GM19395 (cell line): ENCODE measurements around the gene KIAA1755.

Experiments
- ATAC-seq: cut with Tn5 transposase; IDR thresholded peaks from one replicate; pipeline ENCODE4 v1.9.1; 2021; ENCODE audit warnings: mild to moderate bottlenecking, moderate library complexity; ENCODE audit not compliant: unreplicated experiment

Gene KIAA1755

DNA sequence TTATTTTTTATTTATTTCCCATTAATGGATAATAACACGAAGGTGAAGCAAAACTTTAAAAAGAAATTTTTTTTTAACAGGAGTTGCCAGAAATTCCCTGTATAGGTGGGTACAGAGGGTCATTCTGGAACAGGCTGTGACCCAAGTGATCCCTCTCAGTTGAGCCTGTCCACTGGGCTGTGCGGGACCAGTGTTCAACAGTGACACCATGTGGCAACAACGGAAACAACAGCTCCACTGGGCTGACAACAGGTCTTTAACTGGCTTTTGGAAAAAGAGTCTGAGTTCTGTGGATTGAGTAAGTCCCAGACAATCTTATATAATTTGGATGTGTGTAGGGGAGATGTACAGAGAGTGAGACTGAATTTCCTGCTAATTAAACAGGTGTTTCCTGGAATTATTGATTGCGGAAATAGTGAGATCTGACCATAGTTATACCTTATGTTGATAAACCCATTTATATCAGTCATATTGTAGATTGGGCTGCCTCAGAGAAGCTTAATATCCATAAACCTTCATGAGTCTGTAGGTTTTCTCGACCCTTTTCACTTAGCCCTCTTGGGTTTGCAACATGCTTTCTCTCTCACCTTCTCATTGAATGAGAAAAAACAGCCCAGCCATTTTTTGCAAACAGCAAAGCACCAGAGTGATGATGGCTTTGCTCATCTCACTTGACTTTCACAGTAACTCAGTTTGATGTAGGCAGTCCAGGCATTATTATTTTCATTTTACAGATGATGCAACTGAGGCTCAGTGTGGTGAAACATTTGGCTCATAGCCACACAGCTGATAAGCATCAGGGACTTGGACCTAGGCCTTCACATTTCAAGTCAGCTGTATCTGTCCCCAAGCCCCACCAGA lies 17.5 kb downstream of the KIAA1755 start:
- ATAC-seq: no peak

DNA sequence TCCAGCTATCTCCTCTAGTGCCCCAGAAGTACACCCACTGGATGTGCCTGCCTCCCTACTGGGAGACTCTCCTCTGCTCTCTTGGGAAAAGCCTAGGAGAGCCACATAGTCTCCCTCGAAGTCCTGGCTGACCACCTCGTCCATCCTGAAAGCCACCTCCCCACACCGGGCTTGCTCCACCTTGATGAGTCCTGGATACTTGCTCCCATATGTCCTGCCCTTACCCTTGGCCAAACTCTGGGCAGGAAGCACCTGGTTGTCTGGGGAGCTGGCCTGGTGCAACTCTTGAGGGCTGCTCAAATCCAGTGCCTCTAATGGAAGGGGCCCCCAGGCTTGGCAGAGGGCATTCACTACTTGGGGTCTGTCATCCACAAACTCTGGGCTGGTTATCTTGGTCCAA lies 19.3 kb downstream of the KIAA1755 start:
- no peak for ATAC-seq

DNA sequence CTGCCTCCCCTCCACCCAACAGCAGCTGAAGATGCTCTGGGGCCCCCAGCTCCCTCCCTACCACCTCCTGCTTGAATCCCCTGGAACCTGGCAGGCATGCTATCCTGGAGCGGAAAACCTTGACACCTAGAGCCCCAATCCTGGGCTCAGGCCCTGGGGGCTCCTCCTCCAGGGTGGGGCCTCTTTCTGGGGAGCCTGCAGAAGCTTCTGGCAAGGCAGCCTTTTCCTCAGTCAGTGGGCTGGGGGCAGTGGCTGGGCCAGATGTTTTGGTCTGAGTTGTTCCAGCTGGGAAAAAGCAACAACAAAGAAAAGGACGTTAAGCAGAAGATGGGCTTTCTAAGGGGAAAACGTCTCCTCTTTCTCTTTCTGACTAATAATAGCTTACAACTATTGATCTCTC lies 21.1 kb downstream of the KIAA1755 start:
- ATAC-seq: no peak

- ATAC-seq: no peak
Observed at GRCh38 chr20:38238829-38239228, 21.7 kb downstream of the KIAA1755 start.

GRCh38 chr20:38237381-38237780 lies 23.2 kb downstream of the KIAA1755 start:
- no peak for ATAC-seq

DNA sequence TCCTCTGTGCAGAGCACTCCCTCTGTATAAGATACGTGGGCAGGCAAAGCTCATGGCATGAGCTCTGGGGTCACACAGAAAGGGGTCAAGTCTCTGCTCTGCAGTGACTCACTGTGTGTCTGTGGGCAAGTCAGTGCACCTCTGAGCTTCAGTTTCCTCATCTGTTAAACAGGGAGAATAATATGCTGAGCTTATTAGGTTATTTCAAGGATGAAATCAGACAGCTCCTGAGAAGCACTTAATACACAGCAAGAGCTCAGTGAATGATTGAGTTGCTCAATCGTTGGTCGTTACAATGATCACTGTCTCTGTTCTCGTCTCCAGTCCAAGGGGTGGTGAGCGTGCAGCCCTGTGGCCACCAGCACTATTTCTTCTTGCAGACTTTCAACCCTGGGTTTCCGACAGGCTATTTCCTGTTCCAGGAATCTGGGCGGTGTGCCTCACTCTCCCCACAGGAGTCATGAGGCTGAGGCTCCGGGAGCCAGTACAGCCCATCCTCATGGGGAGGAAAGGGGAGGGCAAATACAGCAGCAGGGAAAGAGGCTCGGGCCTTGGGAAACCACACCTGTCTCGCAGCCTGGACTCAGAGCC lies 28.9 kb downstream of the KIAA1755 start:
- no peak for ATAC-seq

DNA sequence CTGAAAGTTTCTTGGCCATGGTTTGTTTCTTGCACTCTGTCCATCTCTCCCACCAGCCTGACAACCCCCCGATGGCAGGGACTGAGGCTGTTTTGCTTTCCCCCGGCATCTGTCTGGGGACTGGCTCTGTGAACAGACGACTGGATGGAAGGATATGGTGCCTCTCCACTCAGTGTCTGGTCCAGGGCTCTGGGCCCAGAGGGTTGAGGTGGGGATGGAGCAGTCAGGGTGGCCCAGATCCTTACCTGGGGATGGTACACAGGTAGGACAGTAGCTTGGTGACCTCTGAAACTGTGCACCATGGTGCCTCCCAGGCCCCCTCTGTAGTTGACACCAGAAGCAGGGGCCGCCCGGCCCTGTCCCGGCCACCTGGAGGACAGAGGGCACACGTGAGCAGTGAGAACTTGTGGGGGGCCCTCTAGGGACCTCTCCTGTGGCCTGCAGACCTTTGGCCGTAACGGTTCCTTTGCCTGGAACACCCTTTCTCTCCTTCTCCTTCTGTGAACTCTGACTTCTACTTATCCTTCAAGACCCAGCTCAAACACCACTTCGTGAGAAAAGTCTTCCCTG lies 29.5 kb downstream of the KIAA1755 start:
- ATAC-seq: no peak

GRCh38 chr20:38230253-38230551 lies 30.3 kb downstream of the KIAA1755 start:
- ATAC-seq: no peak

- ATAC-seq: no peak
Observed at GRCh38 chr20:38229376-38230252, 30.9 kb downstream of the KIAA1755 start.

DNA sequence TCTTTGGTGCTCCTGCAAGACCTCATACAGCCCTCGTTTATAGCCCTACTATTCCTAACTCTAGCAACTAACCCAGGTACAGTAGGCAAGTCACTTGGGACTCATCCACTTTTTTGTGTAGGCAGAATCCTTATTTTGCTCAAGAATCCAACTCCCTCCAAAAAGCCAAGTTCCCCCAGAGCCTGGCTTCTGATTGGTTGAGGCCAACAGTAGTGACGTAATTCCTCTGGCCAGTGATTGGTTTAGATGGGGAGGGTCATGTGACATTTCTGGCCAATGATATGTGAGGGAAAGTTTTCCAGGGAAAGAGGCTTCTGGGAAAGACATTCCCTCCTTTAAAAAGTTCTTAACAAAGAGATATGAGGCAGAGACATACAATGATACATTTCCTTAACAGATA lies 32.1 kb downstream of the KIAA1755 start:
- ATAC-seq: no peak

- ATAC-seq: no peak
Observed at GRCh38 chr20:38227420-38228360, 32.8 kb downstream of the KIAA1755 start.

DNA sequence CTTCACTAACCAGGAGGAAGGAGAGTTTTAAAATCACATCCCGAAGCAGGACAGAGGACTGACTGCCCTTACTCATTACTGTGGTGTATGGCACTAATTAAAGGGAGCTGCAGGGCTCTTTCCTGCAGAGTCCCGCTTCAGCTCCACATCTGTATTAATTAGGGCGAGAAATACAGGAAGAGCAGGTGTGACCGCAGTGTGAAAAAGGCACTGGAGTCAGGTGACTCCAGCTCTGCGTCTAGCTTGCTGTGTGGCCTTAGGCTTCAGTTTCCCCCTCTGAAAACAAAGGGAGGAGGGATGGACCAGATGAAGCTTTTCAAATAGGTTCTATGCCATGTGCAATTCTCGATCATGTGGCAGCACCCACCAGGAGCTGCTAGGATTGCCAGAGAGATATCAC lies 34.0 kb downstream of the KIAA1755 start:
- ATAC-seq: no peak

GRCh38 chr20:38225900-38226263 lies 34.7 kb downstream of the KIAA1755 start:
- ATAC-seq: no peak

DNA sequence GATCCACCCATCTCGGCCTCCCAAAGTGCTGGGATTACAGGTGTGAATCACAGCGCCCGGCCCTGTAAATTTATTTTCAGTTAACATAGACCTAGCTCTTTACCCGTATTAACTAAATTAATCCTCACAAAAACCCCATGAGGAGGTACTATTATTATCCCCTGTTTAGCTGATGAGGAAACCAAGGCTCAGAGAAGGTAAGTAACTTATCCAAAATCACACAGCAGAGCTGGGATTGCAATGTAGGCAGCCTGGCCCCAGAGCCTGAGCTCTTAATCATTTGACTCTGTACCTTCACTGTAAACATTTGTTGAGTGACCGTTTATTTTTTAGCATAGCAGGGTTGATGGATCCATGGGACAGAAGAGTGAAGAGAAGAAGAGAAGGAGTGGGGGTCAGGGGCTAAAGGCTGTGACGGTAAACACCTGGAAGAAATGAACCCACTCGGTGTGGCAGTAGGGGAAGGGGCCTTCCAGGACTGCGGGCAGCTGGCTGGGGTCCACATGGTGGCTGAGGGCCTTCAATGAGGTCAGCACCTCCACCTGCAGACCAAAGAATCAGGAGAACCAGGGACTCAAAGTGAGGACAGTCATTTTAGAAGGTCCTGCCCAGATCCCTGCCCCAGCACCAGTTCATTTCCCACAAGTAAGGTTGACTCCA lies 35.2 kb downstream of the KIAA1755 start:
- no peak for ATAC-seq

- ATAC-seq: no peak
Observed at GRCh38 chr20:38224531-38224930, 36.0 kb downstream of the KIAA1755 start.

- ATAC-seq: no peak
Observed at GRCh38 chr20:38223743-38224100, 36.8 kb downstream of the KIAA1755 start.

DNA sequence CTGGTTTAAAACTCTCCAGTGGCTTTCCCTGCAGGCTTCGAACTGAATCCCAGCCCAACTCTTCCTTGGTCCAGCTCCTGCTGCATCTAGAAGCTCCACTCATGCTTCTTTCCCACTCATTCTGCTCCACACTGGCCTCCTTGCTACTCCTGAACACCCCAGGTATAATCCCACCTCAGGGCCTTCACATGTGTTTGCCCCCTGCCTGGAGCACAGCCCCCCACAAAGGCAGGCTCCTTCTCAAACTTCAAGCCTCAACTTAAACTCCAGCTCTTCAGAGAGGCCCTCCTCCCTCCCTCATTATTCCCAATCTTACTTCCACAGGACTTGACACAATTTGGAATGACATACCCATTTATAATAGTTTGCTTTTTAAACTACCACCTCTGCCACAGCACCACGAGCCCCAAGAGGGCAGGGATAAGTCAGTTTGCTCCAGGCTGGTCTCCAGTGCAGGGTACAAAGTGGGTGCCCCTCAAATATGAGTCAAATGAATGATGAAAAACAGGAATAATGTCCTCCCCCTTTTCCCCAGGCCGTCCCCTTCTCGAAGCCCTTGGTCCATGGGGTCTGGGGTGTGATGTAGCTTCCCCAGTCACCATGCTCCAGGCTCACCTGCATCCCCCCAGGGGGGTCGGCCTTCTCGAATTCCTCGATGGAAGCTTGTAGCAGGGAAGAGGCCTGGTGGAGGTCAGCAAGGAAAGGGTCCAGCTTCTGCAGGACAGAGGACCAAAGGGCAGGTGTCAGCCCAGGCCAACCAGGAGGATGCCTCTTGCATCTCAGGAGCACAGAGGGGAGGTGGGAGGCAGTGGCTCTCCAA lies 37.4 kb downstream of the KIAA1755 start:
- ATAC-seq: no peak

GRCh38 chr20:38222231-38222922 lies 38.2 kb downstream of the KIAA1755 start:
- ATAC-seq: no peak
